Vagina (tissue), 2 donors: ENCODE results near the gene NEDD9.

ENCODE experiments used
- POLR2A ChIP-seq, 2 donors: fragments of 450-650 bp; IDR thresholded peaks; one replicate each; pipeline ENCODE4 v1.6.1; 2017; ENCODE audit warnings: antibody characterized with exemption in 2 of 2, mild to moderate bottlenecking in 2 of 2, moderate library complexity in 2 of 2
- TF ChIP-seq, protein P1 (sequence below), 3 experiments: fragments of 450-650 bp in 2 of 3; fragments of 200-600 bp in 1 of 3; sonication (generic) in 1 of 3; IDR thresholded peaks; one replicate each; pipeline ENCODE4 v1.5.1; 2017 to 2019; ENCODE audit warnings: antibody characterized with exemption in 3 of 3, mild to moderate bottlenecking in 2 of 3, moderate library complexity in 2 of 3

DNA sequence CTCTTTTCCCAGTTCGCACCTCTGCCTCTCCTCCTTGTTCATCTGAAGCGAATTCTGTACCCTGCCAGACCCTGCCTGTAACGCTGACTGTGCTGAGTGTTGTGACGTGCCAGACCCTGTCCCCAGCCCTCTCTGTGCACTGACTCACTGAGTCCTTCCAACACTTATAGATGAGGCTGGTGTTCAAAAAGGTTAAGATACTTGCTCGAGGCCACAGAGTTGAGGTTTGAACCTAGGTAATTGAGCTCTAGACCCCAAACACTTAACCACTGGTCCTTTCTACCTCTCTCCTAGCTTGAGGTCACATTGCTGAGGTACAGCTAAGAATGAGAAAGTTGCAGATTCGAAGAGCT is 45.7 kb upstream of the NEDD9 start:
- TF ChIP-seq, protein P1, sequence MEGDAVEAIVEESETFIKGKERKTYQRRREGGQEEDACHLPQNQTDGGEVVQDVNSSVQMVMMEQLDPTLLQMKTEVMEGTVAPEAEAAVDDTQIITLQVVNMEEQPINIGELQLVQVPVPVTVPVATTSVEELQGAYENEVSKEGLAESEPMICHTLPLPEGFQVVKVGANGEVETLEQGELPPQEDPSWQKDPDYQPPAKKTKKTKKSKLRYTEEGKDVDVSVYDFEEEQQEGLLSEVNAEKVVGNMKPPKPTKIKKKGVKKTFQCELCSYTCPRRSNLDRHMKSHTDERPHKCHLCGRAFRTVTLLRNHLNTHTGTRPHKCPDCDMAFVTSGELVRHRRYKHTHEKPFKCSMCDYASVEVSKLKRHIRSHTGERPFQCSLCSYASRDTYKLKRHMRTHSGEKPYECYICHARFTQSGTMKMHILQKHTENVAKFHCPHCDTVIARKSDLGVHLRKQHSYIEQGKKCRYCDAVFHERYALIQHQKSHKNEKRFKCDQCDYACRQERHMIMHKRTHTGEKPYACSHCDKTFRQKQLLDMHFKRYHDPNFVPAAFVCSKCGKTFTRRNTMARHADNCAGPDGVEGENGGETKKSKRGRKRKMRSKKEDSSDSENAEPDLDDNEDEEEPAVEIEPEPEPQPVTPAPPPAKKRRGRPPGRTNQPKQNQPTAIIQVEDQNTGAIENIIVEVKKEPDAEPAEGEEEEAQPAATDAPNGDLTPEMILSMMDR (IDR thresholded peaks at IDR 0.05) = no peak
- TF ChIP-seq POLR2A (IDR thresholded peaks at IDR 0.05) = no peak
